T-helper 2 cell treated with Interferon-gamma antibody and Interleukin-4, amounts not matched to agents 100 ng/mL and 5 ng/mL, for 36 hours (primary cell): ENCODE results near the gene PPFIBP1. TPM values are rescaled to one million over a fixed set of nuclear protein-coding genes. Genes with fewer than 3 reads are reported as not detected.

Experiments
- intact Hi-C: fragments of 100-400 bp; cut with micrococcal nuclease; formaldehyde crosslinking; loops from one replicate; pipeline ENCODE4 v1.15.1; 2023
- total RNA-seq: library from RNA; stranded (reverse); gene quantifications from 2 replicates; pipeline ENCODE4 v1.2.3, GENCODE V29; 2022

Gene PPFIBP1
- total RNA-seq, 1 donor from 2014 or later, result 13.6 TPM

GRCh38 chr12:27696864-27697564, 173.0 kb downstream of the PPFIBP1 start:
- intact Hi-C loops, result no loop called here

GRCh38 chr12:27703720-27704452, 179.9 kb downstream of the PPFIBP1 start:
- intact Hi-C loops, result loop anchor here (1.0 to 5.0 kb wide), 3 partner anchors 267 to 689 kb away; partner anchors contain the start of gene TM7SF3

GRCh38 chr12:27705263-27705662, 181.3 kb downstream of the PPFIBP1 start:
- intact Hi-C loops, result no loop called here

DNA sequence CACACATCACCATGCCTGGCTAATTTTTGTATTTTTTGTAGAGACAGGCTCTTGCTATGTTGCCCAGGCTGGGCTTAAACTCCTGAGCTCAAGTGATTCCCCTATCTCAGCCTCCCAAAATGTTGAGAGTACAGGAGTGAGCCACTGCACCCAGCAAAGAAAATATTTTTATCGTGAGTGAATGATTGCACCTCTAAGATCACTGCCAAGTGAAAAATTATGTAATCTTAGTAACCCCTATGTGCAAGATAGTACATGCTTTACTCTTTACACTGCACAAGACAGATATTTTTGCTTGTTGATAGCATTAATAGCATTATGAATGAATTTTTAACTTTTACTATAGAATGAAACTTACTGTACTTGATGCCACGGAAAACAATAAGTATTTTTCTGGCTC, 183.2 kb downstream of the PPFIBP1 start:
- intact Hi-C loops, result no loop called here

DNA sequence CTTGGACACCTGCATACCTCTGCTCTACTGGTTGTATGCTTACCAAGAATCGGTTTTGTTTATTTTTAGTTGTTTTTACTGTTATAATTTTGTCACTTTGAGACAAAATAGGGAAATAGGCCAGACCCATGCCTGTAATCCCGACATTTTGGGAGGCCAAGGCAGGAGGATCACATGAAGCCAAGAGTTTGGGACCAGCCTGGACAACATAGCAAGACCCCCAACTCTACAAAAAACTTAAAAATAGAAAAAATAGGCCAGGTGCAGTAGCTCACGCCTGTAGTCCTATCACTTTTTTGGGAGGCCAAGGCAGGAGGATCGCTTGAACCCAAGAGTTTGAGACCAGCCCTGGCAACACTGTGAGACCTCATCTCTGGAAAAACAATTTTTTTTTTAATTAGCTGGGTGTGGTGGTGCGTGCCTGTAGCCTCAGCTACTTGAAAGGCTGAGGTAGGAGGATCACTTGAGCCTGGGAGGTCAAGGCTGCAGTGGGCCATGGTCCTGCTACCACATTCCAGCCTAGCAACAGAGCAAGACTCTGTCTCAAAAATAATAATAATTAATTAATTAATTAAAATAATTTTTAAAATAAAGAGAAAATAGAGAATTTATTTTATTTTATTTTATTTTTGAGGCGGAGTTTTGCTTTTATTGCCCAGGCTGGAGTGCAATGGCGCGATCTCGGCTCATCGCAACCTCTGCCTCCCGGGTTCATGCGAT, 185.4 kb downstream of the PPFIBP1 start:
- intact Hi-C loops, result no loop called here

DNA sequence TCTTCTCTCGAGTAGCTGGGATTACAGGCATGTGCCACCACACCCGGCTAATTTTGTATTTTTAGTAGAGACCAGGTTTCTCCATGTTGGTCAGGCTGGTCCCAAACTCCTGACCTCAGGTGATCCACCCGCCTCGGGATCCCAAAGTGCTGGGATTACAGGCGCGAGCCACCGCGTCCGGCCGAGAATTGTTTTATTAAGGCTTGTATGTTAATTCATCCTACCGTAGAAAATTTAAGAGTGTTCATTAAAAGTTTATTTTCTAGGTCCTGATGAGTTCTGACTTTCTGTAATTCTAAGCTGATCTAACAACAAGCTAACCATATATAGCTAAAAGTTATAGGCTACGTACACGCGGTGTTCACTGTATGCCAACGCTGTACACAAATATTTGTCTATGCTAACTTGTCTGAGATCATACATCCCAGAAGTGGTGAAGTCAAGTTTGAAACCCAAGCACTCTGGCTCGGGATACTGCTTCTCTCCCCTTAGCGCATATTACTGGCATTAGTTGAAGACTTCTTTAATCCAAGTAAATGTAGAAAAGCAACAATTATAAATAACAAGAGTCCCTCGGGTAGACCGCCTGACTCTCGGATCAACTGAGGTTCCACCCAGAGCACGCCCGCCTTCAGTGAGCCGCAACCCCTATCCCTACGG, 186.1 kb downstream of the PPFIBP1 start:
- intact Hi-C loops, result loop anchor here (1.0 to 5.0 kb wide), 10 partner anchors 58 to 771 kb away; partner anchors contain the start of genes BMAL2, CCDC91, FGFR1OP2 and KLHL42

- intact Hi-C loops, result loop anchor here (1.0 to 5.0 kb wide), 10 partner anchors 58 to 772 kb away; partner anchors contain the start of genes BMAL2, CCDC91, FGFR1OP2 and KLHL42
Measured at GRCh38 chr12:27710592-27711316, 186.7 kb downstream of the PPFIBP1 start, which contains the start of gene MRPS35. TSS of gene MRPS35 (plus strand) at chr12:27710832. CDS start at chr12:27710844, 12 bp downstream.

DNA sequence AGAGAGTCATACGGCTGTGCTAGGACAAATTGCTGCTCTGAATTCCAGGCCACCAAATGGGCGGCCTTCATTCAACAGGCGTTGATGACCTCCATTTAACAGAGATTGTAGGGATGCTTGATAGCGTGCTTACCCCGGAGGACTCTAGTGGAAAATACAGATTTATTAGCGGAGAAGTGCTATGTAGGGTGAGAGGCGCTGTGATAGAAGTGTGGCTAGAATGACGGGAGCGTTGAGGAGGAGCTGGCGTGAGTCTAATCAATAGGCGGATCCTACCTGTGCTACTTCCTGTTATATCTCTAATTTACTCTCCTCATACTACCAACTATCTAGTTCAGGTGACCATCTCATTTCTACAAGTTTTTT, 187.3 kb downstream of the PPFIBP1 start:
- intact Hi-C loops, result loop anchor here (2.0 to 5.0 kb wide), 7 partner anchors 59 to 772 kb away; partner anchors contain the start of genes BMAL2, CCDC91, FGFR1OP2 and STK38L

GRCh38 chr12:27711967-27712366, 188.0 kb downstream of the PPFIBP1 start:
- intact Hi-C loops, result loop anchor here (2.0 to 5.0 kb wide), 7 partner anchors 60 to 773 kb away; partner anchors contain the start of genes BMAL2, CCDC91, FGFR1OP2 and STK38L

- intact Hi-C loops, result no loop called here
Measured at GRCh38 chr12:27723212-27723611, 199.2 kb downstream of the PPFIBP1 start.

GRCh38 chr12:27730097-27730588, 206.1 kb downstream of the PPFIBP1 start:
- intact Hi-C loops, result loop anchor here (10.0 kb wide), 1 partner anchor 1145 kb away; no protein-coding TSS in a partner anchor

DNA sequence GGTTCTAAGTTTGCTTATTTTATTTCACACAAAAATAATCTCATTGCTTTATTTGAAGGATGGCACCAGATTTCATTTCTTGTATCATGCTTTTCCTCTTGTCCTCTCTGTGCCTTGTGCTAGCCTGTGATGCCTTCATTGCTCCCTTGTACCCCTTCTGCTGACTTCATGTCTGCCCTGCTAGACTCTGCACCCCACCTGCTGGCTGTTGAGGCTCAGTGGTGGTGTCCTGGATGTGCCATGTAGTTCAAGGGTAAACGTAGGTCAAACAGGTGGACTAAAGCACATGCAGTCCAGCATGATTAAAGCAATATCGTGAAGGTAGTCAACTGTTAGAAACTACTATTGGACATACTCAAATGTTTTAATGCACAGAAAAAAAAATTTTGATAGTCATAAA, 208.3 kb downstream of the PPFIBP1 start:
- intact Hi-C loops, result loop anchor here (10.0 kb wide), 1 partner anchor 1143 kb away; no protein-coding TSS in a partner anchor

DNA sequence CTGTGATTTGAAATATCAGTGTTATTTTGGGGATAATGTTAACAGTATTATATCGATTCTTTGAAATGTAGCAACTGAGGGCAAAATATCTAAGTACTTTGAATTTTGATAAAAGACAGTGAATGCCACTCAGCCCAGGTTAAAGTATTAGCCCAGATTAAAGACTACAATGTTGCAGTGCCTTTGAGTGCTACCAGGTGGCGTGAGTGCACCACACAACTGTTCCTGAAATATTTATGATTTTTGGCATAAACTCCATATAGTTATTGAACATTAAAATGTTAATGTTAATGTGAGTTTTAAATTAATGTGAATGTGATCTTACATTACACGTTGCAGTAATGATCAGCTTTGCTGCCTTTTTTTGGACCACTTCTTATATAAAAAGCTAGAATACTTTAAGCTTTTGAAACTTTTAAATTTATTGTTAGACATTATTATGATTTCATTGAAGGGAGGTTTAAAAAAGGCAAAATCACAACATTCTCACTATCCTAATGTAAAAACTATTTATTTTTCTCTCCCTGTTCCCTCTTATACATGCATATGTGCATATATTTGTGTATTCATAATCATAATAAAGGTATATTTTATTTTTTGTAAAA, 209.1 kb downstream of the PPFIBP1 start:
- intact Hi-C loops, result loop anchor here (1.0 to 10.0 kb wide), 3 partner anchors 88 to 1142 kb away; no protein-coding TSS in a partner anchor

- intact Hi-C loops, result loop anchor here (1.0 to 10.0 kb wide), 3 partner anchors 88 to 1141 kb away; no protein-coding TSS in a partner anchor
Measured at GRCh38 chr12:27733791-27734190, 209.8 kb downstream of the PPFIBP1 start.

GRCh38 chr12:27734321-27734720, 210.3 kb downstream of the PPFIBP1 start:
- intact Hi-C loops, result loop anchor here (10.0 kb wide), 1 partner anchor 1140 kb away; no protein-coding TSS in a partner anchor

DNA sequence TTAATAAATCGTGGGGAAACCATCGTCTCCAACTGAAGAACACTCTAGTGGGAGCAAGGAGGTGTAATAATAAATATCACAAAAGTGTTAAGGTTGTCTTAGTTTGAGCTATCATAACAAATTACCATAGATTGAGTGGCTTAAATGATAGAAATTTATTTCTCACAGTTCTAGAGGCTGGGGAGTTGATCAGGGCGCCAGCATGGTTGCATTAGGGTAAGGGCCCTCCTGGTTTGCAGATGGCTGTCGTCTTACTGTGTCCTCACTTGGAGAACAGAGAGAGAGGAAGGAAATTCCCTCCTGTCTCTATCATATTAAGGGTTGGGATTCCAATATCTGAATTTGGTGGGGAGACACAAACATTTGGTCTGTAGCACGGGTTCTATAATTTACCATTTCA, 219.6 kb downstream of the PPFIBP1 start:
- intact Hi-C loops, result no loop called here
